D341Med (cell line): ENCODE measurements around the gene MRPL34.
"Not testable (repeated sequence)": the region's sequence is repeated elsewhere in the genome, so short reads cannot be mapped to it uniquely, and the experiment has no call there.

Source experiments
- DNase-seq: peaks from one replicate; pipeline ENCODE4 v3.0.0; 2012; ENCODE audit warnings: low spot score

Gene MRPL34

DNA sequence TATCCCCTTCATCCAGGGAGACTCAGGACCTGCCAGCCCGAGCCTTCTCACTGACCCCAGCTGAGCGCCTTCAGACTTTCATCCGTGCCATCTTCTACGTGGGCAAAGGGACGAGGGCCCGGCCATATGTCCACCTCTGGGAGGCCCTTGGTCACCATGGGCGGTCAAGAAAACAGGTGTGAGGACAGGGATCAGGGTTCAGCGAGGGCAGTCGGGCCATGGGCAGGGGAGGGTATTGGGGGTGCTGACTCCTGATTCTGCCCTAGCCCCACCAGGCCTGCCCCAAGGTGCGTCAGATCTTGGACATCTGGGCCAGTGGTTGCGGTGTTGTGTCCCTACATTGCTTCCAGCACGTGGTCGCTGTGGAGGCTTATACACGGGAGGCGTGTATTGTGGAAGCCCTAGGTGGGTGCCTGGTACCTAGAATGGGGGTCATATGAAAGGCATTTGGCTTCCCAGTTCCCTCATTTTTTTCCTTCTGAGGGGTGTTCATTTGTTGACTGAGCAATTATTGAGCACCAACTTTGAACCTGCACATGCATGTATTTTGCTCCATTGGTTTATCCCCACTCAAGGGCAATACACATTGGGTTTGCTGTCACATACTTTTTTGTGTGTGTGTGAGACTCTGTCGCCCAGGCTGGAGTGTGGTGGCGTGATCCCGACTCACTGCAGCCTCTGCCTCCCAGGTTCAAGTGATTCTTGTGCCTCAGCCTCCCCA, 20.1 kb upstream of the MRPL34 start:
- no peak for DNase-seq

DNA sequence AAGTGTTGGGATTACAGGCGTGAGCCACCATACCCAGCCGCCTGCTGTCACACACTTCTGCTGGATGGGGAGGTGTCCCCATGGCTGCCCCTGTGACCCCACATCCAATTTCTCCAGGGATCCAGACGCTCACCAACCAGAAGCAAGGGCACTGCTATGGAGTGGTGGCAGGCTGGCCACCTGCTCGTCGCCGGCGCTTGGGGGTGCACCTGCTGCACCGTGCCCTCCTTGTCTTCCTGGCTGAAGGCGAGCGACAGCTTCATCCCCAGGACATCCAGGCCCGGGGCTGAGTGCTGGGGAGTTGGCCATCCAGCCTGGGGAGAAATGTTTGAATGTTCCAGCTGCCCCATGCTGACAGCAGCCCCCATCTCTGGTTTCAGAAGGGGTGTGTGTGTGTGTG, 19.4 kb upstream of the MRPL34 start:
- DNase-seq, result no peak

DNA sequence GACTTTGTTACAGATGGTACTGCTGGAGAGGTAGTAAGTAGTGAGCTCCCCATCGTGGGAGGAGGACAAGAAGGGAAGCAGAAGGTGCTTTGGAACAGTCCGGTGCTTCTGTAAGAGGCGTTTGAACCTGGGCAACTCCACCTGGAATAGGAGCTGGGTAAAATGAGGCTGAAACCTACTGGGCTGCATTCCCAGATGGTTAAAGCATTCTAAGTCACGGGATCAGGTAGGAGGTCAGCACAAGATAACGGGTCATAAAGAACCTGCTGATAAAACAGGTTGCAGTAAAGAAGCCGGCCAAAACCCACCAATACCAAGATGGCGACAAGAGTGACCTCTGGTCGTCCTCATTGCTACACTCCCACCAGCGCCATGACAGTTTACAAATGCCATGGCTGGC, 18.9 kb upstream of the MRPL34 start:
- DNase-seq, result no peak

DNA sequence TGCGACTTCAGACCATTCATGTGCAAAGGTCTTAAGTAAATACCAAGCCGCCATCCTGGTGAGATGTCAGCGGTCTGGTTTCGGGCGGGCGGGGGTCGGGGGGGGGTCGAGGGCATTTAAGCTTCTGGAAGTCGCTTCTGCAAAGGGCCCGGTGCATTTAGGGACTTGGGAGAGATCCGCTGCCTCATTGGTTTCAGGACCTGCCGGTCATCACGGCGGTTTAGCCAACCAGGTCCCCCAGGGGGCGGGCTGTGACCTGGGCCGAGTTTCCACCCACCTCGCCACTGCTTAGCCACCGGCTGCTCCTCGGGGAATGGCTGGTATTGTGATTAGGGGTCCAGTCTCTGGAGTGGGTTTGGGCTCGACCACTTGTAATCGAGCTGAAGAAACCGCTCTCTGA, 16.2 kb upstream of the MRPL34 start:
- peak; percentile 75 for DNase-seq

DNA sequence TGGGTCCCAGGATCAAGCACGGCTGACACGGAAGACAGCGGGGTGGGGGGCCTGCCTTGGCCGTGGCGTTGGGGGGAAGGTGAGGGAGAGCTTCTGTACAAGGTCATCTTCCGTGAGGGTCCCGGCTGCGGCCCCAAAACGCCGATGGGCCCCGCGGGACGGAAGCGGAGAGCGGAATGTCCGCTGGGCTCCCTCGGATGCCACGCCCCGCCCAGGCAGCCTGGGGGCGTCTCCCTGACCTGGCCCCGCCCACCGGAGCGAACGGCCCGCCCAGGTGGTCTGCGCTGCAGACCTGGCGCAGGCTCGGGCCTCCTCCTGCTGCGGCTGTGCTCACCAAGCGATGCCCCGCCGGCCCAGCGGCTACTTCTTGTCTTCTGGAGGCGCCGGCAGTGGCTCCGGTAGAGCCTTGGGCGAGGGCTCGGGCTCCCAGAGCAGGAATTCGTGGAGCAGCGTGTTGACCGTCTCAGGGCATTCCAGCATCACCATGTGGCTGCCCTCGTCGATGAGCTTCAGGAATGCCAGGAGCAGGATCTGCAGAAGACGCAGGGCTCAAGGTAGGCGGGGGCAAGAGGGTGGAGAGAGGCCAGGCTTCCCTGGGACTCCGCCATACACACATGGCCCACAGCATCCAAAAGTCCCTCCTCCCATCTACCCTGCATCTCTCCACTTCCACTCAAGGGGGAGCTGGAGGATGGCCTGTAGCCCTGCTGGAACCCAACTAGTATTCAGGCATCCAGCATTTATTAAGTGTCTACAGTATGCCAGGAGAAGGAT, 13.2 kb upstream of the MRPL34 start:
- peak; percentile 82 for DNase-seq

DNA sequence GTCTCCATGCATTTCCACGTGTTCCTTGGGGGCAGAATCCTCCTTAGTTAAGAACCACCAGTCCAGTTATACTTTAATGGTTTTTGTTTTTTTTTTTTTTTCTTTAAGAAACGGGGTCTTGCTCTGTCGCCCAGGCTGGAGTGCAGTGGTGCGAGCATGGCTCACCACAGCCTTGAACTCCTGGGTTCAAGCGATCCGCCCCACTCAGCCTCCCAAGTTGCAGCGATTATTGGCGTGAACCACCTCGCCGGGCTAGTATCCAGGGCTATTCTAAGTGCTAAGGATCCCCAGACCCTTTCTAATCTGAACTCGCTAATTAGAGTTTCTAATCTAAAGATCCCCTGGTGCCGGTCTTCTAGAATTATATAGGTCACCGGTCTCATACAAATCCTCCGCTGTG, 12.1 kb upstream of the MRPL34 start:
- no peak for DNase-seq

DNA sequence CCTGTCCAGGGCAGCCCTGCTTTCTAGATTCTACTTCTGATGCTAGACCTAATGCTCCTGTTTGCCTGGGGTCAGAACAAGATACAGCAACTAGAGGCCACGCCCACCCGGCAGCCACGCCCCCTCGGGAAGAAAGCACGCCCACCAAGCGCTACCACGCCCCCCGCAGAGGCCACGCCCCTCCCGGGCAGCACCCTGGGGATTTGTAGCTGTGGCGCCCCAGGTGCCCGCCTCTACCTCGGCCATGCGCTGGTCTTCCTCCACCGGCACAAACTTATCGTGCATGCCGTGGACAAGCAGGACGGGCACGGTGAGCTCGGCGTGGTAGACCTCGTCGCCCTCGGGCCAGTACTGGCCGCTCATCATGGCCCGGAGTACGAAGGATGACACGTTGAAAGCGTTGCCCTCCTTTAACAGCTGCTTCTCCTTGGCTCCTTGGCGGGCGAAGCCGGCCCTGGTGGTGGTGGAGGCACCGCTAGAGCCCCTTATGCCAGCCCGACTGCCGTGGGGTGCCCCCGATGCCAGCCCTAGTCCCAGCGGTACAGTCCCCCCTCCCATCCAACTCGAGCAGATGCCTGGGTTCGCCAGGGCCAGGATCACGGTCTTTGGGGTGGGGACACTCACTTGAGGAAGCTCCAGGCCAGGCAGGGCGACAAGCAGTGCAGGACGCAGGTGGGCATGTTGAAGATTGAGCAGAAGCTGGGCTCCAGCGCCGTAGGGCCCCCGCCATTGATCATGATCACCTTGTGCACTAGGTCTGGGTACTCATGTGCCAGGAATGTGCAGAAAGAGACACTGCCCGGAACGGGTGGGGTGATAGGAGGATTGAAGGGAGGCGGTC, 11.4 kb upstream of the MRPL34 start:
- peak; percentile 72 for DNase-seq

DNA sequence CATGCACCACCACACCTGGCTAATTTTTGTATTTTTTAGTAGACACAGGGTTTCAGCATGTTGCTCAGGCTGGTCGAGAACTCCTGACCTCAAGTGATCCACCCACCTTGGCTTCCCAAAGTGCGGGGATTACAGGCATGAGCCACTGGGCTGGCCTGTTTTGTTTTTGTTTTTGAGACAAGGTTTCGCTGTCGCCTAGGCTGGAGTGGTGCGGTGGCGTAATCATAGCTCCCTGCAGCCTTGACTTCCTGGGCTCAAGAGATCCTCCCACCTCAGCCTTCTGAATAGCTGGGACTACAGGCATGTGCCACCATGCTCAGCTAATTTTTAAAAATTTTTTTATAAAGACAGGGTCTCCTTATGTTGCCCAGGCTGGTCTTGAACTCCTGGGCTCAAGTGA, 10.1 kb upstream of the MRPL34 start:
- not testable (repeated sequence) for DNase-seq

DNA sequence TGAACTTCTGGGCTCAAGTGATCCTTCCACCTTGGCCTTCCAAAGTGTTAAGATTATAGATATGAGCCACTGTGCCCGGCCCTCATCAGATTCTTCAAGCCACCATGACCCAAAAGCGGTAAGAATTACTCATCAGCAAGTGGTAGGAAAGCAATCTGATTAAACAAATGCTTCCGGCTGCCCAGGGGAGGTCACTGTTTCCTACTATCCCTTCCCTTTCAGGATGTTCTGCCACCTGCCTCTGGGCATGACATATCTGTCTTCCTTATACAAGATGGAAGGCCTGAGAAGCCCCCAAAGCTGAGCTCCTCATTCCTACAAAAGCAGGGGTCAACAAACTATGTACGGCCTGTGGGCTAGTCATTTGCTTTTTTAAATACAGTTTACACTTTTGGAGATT, 9.4 kb upstream of the MRPL34 start:
- no peak for DNase-seq

DNA sequence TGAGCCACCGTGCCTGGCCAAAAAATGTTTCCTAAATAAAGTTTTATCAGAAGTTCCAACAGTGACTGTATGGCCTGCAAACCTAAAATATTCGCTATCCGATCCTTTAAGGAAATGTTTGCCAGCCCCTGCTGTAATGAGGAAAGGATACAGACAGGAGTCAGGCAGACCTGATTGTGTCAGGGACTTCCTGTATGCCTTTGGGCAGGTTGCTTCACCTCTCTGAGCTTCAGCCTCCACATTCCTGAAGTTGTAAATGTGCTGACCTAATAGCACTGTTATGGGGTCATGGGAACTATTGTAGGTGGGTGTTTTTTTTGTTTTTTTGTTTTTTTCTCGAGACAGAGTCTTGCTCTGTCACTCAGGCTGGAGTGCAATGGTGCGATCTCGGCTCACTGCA, 8.7 kb upstream of the MRPL34 start:
- DNase-seq, result no peak

DNA sequence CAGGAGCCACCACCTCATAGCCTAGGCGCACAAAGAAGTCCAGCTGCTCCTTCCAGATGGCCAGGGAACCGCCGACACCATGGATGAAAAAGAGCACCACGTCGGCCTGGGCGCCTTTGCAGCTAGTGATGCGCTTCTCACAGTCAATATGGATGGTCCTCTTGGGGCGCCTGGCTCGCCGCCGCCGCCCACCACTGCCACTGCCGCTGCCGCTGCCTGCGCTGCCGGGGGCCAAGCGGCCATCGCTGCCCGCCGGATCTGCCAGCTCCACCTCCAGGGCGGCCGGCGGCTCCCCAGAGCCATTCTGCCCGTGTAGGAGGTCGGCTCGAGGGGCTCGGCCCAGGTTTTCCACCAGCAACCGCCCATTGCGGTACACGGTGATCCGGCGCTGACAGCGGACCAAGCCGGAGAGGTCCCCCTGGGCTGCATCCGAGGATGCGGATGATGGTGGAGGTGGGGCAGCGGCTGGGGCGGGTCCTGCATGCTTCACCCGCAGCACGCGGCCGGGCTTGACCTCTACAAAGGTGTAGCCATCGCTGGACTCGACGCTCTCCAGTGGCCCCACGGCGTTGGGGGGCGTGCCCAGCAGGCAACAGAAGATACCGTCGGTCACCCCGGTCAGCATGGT, 4.6 kb upstream of the MRPL34 start:
- no peak for DNase-seq

DNA sequence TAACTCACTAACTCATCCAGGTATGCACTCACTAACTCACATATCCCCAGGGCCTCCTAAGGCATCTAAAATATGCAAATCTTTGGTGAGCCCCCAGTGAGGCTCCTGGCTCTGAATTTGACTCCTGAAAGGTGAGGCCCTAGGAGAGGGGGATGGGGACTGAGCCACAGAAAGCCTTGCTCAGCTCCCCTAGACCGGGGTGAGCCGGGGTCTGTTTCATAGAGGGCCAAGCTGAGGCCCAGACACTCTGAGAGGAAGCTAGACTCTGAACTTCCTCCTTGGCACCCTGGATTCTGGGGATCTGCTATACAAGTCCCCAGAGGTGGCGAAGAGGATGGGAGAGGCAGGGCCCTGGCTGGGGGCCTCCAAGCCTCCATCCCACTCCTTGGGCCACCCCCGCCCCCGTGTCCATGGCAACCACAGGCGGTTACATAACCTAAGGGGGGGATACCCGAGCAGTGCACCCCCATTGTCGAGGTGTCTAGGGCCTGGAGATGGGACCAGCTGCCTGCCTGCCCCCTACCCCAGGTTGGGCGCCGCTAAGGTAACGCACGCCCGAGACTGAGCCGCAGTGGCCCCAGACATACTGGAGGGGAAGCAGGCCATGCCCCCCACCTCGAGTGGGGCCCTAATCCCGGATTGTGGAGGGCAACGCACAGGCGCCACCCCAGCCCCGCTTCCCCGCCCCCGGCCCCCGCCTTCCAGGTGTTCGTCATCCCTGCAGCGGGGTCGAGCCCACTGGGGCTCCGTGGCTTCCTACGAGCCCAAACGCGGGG, 3.1 kb upstream of the MRPL34 start:
- DNase-seq, result no peak

DNA sequence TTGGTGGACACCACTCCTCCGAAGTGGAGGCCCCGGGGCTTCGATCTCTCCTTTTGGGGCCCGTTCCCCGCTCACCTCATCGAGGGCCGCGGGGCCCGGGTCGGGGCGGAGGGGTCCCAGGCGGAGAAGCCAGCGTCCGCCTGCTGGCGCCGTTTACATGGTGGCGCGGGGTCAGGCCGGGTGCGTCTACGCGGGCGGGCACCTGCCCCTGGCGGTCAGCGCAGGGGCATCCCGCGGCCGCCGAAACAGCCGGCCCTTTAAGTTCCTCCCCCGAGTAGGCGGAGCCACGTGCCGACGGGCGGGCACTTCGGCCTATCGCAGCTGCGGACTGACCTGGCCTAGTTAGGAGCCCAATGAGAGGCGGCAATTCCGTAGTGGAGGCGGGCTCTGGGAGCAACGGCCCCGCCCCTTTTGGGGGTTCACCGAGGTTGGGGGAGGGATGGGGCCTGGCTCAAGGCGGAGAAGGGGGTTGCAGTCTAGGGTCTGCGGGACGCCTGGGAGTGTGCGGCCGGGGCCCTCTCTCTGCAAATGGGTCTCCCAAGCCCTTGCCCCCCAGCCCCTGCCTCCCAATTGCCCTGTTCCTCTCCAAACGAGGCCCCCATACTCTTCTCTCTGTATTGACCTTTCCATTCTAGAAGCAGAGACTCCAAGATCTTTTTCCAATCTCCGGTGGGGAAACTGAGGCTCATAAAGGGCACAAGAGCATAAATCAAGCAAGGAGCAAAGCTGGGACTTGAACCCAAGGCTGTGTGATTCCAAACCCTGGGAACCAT, 2.3 kb upstream of the MRPL34 start, which contains the start of gene ABHD8:
Gene ABHD8, minus strand, starts transcription at position 259 of the 773 bp plus-strand sequence. CDS start 1,809 bp downstream, outside the sequence.
- DNase-seq, result peak; percentile 96

DNA sequence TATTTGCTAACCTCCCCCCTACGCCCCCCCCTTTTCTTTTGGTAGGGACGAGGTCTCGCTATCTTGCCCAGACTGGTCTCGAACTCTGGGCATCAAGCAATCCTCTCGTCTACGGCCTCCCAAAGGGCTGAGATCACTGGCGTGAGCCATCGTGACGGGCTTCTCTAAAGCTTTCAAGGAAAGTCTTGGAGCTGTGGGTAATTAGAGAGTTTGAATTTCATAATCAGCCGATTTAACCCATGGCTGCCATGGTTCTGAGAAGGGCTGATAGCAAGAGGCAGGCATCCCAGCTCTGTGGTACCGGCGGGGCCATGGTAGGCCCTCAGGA, 1.8 kb upstream of the MRPL34 start:
- DNase-seq, result no peak

DNA sequence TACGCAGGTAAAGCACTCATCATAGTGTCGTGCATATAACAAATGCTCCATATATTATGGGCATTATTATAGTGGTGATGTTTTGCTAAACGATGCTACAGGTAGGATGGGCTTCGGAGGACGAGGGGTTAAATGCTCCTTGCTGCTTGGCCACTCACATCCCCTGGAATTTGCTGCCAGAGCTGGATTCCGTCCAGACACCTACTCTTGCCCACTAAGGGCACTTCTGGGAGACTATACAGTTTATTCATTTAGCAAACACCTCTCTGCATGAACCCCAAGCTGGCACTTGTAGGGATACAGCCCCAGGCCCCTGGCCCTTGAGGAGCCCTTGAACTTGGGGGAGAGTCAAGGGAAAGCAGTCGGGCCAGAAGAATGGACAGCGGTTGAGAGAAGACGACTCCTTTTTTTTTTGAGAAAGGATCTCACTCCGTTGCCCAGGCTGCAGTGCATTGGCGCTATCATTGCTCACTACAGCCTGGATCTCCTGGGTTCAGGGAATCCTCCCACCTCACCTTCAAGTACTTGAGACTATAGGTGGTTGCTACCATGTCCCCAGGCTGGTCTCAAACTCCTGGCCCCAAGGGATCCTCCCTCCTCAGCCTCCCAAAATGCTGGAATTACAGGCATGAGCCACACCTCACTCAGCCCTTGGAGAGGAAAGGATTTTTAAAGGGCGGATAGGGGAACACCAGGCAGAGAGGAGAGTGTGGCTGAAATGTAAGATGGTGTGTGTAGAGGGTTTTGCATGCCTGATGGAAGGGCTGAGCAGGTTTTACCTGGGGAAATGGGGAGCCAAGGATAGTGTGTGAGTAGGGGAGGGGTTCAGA, 1.1 kb upstream of the MRPL34 start:
- no peak for DNase-seq

DNA sequence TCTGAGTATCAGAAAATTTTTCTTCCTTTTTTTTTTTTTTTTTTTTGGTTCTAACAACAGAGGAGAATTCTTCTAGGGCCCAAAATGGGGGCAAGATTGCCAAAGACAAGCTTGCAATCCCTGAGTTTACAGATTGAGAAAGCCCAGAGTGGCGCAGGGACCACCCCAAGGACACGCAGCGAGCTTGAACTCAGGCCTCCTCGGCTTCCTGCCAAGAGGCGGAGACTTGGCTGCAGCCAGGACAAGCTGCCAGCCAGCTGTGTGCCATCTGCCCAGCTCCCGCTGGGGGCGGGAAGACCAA, 506 bp upstream of the MRPL34 start:
- DNase-seq, result no peak

DNA sequence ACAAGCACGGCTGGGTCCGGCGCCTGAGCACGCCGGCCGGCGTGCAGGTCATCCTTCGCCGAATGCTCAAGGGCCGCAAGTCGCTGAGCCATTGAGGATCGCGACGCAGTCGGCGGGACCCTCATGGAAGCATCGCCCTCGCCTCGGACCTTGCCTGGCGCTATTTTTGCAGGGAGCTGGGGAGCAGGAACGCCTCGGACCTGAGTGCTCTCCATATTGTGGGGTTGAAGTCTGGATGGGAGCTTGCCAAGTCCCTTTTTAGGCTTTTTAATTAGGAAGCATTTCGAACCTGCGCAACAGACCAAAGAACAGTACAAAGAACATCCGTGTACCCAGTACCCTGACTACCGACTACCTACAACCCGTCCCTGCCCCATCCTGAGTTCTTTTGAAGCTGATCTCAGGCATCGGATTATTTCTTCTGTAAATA, 628 bp downstream of the MRPL34 start:
- DNase-seq, result no peak

DNA sequence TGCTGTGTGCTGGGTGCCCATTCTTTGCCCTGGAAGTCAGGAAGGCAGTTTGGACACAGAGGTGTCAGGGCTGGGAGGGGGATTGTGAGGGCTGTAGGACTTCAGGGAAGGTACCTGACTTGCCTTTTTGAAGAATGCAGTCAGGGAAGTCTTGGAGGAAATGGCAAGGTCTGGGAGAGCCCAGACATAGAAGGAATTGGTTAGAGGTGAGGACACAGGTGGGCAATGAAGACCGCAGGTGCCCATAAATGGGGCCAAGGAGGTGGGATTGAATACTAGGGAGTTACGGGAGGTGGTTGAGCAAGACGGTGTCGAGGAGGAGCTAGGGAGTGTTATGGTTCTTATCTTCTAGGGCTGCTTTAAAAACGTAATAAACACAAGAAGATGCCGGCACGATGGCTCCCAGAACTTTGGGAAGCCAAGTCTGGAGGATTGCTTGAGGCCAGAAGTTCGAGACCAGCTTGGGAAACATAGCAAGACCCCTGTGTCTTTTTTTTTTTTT, 2.3 kb downstream of the MRPL34 start:
- no peak for DNase-seq

DNA sequence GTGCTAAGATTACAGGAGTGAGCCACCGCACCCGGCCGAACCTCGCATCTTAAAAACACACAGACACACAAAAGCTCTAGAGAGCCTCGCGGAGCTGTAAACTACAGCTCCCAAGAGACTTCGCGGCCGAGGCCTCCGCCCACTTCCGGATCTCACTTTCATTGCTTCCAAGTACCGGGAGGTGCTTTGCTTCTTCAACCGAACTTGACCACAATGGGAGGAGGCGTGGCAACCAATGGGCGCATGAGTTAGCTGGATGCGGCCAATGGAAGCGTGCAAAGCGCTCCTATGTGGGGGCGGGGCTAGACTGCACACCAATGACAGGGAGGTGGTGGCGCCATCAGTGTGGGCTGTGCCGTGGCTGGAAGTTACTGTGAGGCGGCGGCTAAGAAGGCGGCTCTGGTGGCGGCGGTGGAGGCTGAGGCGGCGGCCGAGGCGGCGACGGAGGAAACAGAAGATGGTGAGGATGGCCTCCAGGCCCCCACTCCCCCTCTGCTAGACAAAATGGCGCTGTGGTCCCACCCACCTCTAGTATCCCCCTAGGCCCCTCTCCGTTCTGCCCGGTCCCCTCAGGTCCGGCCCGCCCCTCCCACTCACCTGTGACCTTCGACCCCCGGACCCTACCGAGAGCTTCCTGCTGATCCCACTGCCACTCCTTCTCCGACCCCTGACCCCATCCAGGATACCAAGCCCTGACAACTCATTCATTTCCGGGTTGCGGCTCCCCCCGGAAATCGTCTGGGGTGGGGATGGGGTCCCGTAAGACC, 3.7 kb downstream of the MRPL34 start, which contains the start of gene DDA1:
Gene DDA1, plus strand, starts transcription at position 366 of the 767 bp plus-strand sequence. Its CDS starts 92 bp downstream, at position 458.
- DNase-seq, result peak; percentile 95
